OCI-M2 (cell line): ENCODE measurements around the gene ANKRD11.

Experiments used
- DNase-seq: peaks from one replicate; lab custom pipeline; 2025; ENCODE audit not compliant: unreplicated experiment; lab: John Stamatoyannopoulos, UW

The ANKRD11 gene

DNA sequence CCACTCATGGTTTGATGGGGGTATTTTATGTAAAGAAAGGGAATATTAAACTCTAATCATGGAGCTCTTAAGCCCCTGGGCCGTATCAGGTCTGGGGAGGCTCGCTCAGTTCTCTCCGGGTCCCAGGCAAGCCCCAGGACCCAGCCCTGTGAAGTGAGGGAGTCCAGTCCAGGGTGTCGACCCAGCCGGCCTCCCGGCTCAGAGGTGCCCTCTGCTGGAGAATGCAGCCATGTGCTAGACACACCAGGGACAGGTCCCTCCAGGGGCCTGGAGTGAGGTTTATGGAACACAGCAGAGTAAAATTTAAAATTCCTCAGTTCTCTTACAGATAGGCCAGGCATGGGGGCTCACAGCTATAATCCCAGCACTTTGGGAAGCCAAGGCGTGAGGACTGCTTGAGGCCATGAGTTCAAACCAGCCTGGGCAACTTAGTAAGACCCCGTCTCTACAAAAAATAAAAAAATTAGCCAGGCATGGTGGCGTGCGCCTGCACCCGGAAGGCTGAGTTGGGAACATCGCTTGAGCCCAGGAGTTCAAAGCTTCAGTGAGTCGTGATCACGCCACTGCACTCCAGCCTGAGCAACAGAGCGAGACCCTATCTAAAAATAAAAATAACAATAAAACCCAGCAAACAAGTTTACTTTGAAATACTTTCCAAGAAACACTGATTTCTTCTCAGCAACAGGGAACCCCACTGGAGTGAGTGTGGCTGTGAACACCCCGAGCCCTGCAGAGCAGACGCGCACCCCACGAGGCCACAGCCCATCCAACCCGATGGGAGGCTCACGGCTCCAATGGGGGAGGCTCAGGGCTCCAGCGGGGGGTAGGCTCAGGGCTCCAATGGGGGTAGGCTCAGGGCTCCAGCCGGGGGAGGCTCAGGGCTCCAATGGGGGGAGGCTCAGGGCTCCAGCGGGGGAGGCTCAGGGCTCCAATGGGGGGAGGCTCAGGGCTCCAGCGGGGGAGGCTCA, 200.6 kb downstream of the ANKRD11 start:
- DNase-seq, result no peak

DNA sequence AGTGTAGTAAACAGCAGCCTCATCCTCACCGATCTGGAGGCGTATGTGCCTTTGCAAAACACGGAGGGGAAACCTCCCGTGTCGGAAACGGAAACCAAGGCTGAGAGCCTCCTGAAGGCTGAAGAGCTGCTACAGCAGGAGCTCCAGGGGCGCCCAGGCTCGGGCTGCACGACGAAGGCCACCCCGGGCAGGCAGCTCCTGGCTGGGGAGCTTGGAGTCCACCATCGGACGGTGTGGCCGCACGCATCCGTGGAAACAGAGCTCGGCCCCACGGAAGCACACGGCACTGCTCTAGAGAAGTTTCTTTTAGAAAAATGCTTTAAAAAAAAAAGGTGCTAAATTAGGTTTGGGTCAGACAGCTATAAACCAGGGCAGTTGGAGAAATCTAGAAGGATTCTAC, 201.4 kb downstream of the ANKRD11 start:
- DNase-seq, result no peak

DNA sequence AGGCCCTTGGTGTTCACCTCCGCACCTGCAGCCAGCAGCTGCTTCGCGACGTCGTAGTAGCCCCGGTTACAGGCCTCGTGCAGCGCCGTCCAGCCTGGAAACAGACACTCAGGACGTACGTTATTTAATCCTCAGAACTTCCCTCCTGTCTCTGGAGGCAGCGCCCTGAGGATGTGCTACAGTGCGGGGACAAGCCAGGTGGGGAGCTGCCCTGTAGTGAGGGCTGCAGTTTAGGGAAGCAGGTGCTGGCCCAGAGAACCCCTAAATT, 201.8 kb downstream of the ANKRD11 start:
- no peak for DNase-seq

DNA sequence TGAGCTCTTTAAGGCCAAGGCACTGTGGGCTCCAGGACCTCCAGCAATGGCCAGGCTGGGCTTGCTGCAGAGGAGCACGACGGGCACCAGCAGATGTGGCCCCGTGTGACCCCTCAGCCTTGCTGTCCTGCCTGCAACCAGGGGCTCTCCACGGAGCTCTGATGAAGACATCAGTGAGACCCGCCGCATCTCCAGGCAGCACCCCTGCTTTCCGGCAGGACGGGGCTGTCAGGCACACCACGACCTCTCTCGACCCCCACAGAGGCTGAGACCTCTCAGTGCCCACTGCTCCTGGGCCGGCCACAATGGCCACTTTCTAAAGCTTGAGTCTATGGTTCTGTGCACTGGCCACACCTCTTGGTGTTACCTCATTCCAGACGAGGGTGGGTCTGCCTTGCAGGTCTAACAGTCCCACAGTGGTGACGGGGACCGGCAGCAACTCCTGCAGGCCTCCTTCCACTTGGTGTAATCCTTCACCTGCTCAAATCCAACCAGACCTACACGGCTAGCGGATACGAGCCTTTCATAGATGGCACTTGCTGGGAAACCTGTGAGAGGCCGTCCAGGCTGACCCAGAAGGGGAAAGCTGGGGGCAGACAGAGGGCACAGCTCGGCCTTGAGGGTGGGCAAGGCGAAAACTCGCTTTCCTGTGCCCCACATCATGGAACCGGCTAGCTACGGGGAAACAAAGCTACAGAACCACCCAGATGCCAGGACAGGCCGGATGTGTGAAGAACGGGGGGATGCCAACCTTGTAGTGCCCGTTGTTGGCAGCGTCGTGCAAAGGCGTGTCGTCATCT, 202.4 kb downstream of the ANKRD11 start:
- no peak for DNase-seq

DNA sequence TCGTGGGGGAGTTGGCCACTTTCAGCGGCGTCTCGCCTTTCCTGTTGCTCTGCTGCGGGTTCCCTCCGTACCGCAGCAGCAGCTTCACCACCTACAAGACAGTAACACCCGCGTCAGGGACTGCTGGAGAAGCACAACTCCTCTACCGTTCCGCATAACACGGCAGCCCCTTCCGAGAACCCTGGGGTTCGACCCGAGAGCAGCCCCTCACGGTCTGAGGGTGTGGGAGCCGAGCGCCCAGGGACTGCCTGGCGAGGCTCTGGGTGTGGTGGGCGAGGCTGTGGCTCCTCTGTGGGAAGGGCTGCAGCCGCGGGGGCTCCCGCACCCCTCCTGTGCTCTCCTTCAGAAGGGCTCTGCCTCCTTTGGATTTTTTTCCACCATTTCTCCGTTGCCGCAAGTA, 204.3 kb downstream of the ANKRD11 start:
- DNase-seq, result no peak

DNA sequence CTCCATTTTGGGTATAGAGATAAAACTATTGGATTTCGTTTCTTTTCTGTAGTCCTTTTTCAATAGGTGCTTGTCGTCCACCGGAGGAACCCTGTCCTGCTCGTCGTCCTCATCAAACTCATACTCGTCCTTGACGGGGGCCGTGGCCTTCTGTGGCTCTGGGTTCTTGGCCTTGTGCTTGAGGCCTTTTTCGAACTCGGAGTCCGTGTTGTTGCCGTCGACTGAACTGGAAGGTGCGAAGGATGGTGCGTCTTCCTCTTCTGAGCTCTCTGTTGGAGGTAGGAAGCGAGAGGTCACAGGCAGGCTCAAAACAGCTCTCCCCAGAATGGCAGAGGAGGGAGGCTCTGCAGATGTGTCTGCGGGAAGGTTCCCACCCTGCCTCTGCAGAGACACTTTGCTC, 205.0 kb downstream of the ANKRD11 start:
- DNase-seq, result no peak

DNA sequence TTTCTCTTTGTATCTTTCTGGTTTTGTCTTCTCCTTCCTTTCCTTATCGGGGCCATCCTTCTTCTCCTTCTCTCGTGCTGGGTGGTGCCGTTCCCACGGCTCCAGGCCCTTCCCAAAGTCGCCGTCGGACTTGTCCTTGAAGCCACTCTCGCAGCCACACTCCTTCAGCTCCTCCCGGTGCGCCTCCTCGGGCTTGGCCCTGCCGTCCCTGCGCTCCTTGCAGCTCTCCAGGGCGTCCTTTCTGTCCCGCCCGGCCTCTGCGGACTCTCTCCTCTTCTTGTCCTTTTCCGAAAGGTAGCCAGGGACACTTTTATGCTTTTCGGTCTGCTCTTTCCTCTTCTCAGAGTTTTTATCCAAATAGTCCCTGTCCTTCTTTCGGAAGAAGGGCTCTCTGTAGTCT, 206.9 kb downstream of the ANKRD11 start:
- no peak for DNase-seq

DNA sequence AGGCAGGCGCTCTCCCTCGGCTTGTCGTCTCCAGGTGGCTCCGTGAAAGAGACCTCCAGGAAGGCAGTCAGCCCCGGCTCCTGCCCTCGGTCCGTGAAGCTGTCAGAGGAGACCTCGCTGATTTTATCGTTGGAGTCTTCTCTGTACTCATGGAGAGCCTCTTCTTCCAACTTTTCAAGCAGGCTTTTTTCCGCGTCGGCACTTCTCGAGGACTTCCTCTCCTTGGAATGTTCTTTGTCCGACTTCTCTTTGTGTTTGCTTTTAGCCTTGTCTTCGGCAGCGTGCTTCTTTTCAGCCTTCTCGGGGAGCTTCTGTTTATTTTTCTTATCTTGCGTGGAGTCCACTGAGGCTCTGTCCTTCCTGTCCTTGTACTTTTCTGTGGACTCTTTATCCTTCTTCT, 207.8 kb downstream of the ANKRD11 start:
- DNase-seq, result no peak

DNA sequence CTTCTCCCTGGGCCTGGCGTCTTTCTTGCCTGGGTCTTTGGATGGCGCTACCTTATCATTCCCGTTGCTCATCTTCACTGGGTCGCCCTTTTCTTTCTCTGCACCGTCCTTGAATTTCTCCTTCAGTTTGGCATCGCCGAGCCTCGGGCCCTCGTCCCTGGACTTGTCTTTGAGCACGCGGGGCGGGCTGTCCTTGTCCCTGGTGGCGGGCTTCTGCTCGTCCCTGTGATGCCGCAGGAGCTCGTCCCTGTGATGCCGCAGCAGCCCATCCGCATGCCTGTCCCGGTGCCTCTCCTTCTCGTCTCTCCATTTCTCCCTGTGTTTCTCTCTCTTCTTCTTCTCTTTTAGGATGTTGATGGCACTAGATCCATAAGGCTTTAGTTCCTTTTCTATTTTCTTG, 208.5 kb downstream of the ANKRD11 start:
- no peak for DNase-seq

DNA sequence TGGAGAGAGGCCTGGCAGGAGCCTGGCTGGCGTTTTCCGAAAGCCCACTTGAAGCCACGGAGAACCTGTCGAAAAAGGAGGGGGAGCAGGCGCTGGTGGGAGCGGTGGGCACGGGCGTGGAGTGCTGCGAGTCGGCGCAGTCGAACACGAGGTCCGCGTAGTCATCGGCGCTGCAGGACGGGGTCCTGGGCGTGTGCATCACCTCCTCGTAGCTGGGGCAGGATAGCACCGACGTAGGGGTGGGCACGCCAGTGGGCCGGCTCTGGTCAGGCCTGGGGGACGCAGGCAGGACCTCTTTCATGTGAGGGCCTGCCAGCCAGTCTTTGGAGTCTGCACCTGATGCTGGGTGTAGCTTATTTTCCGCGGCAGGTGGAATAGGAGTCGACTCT, 209.2 kb downstream of the ANKRD11 start:
- no peak for DNase-seq

DNA sequence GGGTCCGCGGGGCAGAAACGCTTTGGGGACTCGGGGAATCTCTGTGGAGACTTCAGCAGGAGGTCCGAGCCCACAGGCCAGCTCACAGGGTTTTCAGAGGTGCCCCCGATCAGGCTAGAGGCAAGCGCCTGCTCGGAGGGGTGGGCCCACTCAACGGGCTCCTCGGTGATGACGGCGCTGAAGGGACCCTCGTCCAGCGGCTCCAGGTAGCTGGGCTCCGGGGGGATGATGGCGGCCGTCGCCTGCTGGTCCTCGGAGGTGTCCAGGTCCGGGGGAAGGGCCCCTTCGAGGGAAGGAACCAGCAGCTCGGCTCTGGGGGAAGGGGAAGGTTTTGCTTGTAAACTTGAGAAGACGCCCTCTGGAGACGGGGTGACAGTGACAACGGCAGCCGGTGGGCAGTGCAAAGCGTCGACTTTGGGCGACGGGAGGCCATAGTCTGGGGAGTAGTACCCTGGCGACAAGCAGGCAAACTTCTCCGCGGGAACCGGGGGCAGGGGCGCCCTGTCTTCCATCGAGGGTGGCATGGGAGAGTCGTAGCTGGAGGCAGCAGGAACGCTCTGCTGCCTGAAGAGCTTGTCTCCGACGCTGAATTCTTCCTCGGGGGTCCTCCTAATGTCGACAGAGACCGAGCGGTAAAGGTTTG, 209.7 kb downstream of the ANKRD11 start:
- no peak for DNase-seq

DNA sequence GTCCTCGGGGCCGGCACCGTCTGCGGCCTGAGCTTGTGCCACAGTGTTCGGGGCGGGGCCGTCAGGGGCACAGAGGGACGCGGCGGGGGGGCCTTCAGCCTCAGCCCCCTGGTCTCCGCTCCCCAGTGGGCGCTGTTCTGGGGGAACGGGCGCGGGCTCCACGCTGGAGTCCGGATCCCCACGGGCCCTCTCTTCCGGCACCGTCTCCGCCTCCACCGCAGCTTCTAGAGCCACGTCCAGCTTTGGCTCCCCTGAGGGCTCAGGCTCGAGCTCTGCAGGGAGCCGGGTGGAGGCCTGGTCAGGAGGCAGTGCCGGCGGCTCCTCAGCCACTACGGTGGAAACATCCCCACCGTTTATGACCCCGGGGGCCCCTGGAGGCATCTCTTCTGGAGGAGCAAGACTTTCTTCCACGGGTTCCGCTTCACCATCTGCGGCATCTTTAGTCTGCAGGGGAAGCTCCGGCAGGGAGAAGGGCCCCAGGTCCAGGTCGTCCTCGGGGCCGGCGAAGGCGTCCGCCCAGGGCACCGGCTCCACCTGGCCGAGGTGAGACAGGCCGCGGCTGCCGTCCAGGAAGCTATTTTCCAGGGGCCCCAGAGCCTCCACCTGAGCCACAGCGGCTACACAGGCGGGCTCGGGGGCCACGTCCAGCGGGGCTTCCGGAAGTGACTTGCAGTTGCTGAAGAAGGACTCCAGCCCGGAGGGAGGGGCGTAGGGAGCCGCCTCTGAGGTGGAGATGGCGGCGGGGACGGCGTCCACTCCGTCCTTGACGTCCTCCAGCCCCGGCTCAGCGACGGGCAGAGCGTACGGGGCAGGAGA, 210.5 kb downstream of the ANKRD11 start:
- DNase-seq, result no peak

DNA sequence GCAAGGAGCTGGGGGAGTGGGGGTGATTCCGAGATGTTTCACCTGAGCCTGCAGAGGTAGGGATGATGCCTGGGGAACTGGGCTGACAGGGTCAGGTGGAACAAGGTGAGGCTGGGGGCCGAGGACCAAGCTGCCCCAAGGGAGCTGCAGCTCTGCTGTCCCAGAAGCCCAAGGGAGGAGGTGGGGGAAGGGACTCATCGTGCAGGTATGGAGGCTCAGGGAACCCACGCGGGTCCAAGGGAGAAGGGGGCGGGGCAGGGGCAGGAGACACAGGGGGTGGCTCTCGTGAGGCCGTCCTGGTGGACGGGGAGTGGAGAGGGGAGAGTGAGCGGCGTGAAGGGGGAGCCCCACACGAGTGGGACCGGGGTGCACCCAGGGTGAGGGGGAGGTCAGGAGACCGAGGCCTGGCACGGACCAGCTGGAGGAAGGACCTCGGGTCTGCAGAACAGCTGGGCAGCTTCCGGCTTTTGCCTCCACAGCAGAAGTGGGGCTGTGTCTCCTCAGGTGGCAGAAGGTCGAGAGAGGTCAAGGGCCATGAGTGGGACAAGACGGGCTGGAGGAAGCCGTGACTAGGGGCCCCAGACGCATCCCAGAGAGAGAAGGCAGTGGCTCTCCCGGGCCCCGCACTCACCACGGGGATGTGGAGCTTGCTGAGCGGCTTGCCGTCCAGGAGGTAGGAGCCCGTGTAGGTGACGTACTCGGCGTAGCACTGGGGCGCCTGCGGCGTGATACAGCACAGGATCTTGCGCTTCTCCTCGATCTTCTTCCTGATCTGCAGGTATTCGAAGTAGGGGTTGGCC, 211.7 kb downstream of the ANKRD11 start:
- no peak for DNase-seq

DNA sequence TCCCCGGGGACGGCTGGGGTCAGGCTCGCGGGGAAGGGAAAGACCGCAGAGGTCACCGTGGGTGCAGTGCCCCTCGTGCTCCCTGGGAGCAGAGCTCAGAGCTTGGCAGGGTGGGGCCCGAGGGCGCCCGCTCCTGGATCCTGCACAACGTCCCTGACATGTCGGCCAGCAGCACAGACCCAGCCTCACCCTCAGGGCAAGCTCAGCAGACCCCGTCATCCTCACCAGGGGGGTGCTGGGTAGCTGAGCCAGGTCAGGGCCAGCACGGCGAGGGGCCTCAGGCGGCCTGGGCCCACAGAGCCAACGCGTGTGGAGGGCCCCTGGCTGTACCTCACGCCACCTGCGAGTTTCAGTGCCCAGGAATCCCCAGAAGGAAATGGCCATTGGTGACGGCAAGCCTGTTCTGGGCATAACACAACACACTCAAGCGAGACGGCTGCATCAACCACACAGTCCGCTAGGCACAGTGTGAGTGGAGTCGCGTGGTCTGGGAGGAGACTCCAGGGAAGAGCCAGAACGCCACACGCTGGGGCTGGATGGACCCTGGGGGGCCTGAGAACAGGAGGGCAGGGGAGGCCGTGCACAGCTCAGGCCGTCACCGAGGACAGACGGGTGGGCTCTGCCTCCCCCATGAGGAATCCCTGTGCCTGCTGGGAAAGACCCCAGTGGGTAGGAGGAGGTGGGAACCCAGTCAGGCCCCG, 212.6 kb downstream of the ANKRD11 start:
- no peak for DNase-seq

DNA sequence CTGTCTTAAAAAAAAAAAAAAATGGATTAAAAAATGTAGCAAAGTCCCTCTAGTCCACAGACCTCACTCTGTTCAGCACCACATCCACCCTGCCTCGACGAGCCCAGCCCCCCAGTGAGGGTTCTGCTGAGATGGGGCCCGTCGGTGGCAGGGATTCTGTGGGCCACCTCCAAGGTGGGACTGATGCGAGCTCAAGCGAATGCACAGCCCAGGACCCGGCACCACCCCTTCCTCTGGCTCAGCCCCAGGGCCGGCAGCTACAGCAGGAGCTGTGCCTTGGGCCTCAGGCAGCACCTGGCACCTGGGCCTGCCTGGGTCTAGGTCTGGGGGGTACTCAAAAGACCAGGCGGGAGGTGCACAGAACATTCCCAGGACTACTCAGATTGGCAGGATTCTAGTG, 213.3 kb downstream of the ANKRD11 start:
- no peak for DNase-seq

DNA sequence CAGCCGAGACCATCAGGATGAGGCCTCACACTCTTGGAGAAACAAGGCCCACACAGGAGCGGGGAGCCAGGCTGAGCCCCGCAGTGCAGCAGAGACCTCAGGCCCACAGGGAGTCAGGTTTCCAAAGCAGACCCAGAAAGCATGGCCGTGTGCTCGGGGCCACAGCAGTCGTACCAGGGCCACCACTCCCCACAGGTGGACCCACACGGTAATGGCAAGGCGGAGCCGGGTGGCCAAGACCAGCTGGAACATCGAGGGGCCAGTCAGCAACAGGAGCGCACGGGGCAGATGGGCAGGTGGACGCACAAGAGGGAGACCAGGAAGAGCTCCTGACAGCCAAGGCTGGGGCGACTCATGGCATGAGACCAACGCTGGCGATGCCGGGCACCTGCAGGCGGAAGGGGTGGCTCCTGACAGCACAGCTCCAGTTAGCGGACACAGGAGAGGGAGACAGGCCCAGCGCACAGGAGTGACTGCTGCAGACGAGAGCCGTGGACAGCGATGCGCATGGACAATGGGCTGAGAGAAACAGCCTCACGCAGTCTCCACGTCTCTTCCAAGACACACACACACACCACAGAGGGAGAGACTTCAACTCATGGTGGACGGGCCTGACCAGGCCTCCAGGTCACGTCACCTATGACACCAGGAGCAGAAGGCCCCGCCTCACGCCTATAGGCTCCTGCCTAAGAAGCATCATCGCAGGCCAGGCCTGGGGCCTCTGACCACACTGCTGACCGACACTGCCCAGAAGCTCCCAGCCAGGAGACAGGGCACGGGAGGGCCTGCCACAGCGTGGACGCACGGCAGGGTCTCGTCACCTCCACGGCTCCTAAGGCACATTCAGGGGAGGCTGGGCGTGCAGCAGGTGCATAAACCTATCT, 214.3 kb downstream of the ANKRD11 start:
- no peak for DNase-seq

DNA sequence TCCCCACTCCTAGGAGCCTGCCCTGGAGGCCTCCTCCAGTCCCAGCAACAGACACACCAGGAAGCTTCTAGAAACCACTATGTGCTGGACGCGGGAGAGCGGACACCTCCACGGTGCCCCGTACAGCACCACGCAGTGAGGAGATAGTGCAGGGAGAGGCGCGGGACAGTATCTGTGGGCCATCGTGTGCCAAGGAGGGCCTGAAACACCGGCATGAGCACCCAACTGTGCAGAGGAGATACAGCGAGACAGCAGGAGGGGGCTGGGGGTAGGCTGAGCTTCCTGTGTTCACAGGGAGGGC, 215.1 kb downstream of the ANKRD11 start:
- no peak for DNase-seq

DNA sequence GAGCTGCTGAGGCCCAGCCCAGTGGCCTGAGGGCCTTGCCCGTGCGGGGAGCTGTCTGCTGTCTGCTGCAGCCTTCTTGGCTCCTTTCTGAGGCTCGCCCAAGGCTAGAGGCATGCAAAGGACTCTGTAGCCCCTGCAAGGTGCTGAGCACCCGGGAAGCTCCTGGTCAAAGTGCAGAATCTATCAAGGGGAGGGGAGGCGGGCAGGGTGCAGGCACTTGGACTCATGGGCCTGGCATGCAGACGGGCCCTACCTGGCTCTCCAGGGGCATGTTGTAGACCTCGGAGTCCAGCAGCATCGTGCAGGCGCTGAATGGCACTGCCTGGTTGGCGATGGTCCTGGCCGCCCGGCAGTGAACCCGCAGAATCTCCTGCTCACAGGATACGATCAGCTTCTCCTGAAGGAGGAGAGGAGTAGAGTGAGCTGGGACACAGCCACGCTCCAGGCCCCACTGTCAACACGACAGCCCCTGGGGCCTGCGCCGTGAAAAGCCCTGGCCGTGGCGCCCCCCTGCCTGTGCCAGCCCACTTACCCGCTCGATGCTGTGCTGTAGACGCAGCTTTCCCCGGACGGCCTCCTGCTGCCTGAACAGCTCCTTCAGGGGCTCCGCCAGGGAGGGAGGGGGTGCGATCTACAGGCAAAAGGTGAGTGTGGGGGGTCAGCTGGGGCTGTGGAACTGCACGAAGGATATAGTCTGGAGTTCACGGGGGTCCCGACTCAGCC, 215.6 kb downstream of the ANKRD11 start:
- no peak for DNase-seq
